ENCODE measurements around the gene CCNK.
A peak's percentile ranks its signal among the peaks of the same experiment; 100 is the strongest.

The CCNK gene

GRCh38 chr14:99480917-99481744 lies at the start of gene CCNK:
Gene CCNK, plus strand, starts transcription at chr14:99481409. Its CDS starts 11,269 bp downstream, at chr14:99492678.
- DNase-seq = peak; percentile 99 to 100

- no peak for DNase-seq
Observed at GRCh38 chr14:99431986-99432385, 49.2 kb upstream of the CCNK start.

GRCh38 chr14:99432485-99432884 lies 48.7 kb upstream of the CCNK start:
- no peak for DNase-seq

GRCh38 chr14:99435327-99435726 lies 45.9 kb upstream of the CCNK start:
- DNase-seq = no peak

- no peak for DNase-seq
Observed at GRCh38 chr14:99436247-99437180, 44.7 kb upstream of the CCNK start.

- no peak for DNase-seq
Observed at GRCh38 chr14:99437706-99438105, 43.5 kb upstream of the CCNK start.

GRCh38 chr14:99440278-99440677 lies 40.9 kb upstream of the CCNK start:
- DNase-seq = no peak

- no peak for DNase-seq
Observed at GRCh38 chr14:99441157-99441870, 39.9 kb upstream of the CCNK start.

GRCh38 chr14:99441918-99442317 lies 39.3 kb upstream of the CCNK start:
- no peak for DNase-seq

- DNase-seq = no peak
Observed at GRCh38 chr14:99445931-99446330, 35.3 kb upstream of the CCNK start.

- no peak for DNase-seq
Observed at GRCh38 chr14:99447739-99448138, 33.5 kb upstream of the CCNK start.

- no peak for DNase-seq
Observed at GRCh38 chr14:99450266-99450665, 30.9 kb upstream of the CCNK start.

GRCh38 chr14:99451234-99451633 lies 30.0 kb upstream of the CCNK start:
- no peak for DNase-seq

GRCh38 chr14:99452968-99453367 lies 28.2 kb upstream of the CCNK start:
- DNase-seq = no peak

- DNase-seq = no peak
Observed at GRCh38 chr14:99454246-99454645, 27.0 kb upstream of the CCNK start.

- no peak for DNase-seq
Observed at GRCh38 chr14:99459481-99460100, 21.6 kb upstream of the CCNK start.

- no peak for DNase-seq
Observed at GRCh38 chr14:99460793-99461192, 20.4 kb upstream of the CCNK start.

GRCh38 chr14:99461411-99462085 lies 19.7 kb upstream of the CCNK start:
- no peak for DNase-seq

- DNase-seq = no peak
Observed at GRCh38 chr14:99462210-99462609, 19.0 kb upstream of the CCNK start.

GRCh38 chr14:99463974-99464373 lies 17.2 kb upstream of the CCNK start:
- DNase-seq = no peak

GRCh38 chr14:99465288-99465687 lies 15.9 kb upstream of the CCNK start:
- no peak for DNase-seq

- DNase-seq = no peak
Observed at GRCh38 chr14:99466758-99467157, 14.5 kb upstream of the CCNK start.

Data from NCI-H446 (cell line).